Sigmoid colon (tissue), 7 donors: ENCODE measurements around the gene PHF19. TPM values are rescaled to one million over a fixed set of nuclear protein-coding genes. Genes with fewer than 3 reads are reported as not detected.

Experiments used
- DNase-seq: peaks from one replicate; pipeline ENCODE4 v3.0.0-alpha.2; 2019
- H3K27ac ChIP-seq, 4 donors: fragments of 200-600 bp; sonication (generic); one replicate each; pipeline ENCODE4 v1.5.1; 2016 to 2019; ENCODE audit warnings: mild to moderate bottlenecking in 1 of 4
- H3K27me3 ChIP-seq, 3 donors: fragments of 200-600 bp; sonication (generic); one replicate each; pipeline ENCODE4 v1.5.1; 2019; ENCODE audit warnings: mild to moderate bottlenecking in 1 of 3
- H3K36me3 ChIP-seq, 4 donors: fragments of 200-600 bp; sonication (generic); one replicate each; pipeline ENCODE4 v1.5.1; 2016 to 2019
- H3K4me1 ChIP-seq, 4 donors: fragments of 200-600 bp; sonication (generic); one replicate each; pipeline ENCODE4 v1.5.1; 2017 to 2019
- H3K4me3 ChIP-seq, 4 donors: fragments of 200-600 bp; sonication (generic); one replicate each; pipeline ENCODE4 v1.5.1; 2017 to 2019; ENCODE audit warnings: mild to moderate bottlenecking in 2 of 4, moderate library complexity in 1 of 4
- H3K9me3 ChIP-seq, 4 donors: fragments of 200-600 bp in 3 of 4; sonication (generic) in 3 of 4; one replicate each; pipeline versions ENCODE4 v1.5.1 to v1.6.1; 2013 to 2019
- CTCF ChIP-seq, 4 experiments: fragments of 450-650 bp in 3 of 4; fragments of 200-600 bp in 1 of 4; IDR thresholded peaks; one replicate each; pipeline ENCODE4 v1.5.1; 2016 to 2019; ENCODE audit warnings: antibody characterized with exemption in 4 of 4, mild to moderate bottlenecking in 3 of 4, moderate library complexity in 2 of 4
- EP300 ChIP-seq, 4 donors: sonication (generic); formaldehyde crosslinking; IDR thresholded peaks; one replicate each; pipeline ENCODE4 v1.6.1; 2017; ENCODE audit warnings: antibody characterized with exemption in 4 of 4
- POLR2A ChIP-seq, 2 donors: fragments of 450-650 bp; IDR thresholded peaks; one replicate each; pipeline ENCODE4 v1.6.1; 2016; ENCODE audit warnings: antibody characterized with exemption in 2 of 2, mild to moderate bottlenecking in 2 of 2, moderate library complexity in 2 of 2
- POLR2AphosphoS5 ChIP-seq, 4 donors: sonication (generic); formaldehyde crosslinking; IDR thresholded peaks; one replicate each; pipeline ENCODE4 v1.6.1; 2017; ENCODE audit warnings: antibody characterized with exemption in 4 of 4
- WGBS, 2 donors: extraction: QIAGEN DNeasy Blood & Tissue Kit; methylation state at CpG; one replicate each; pipeline ENCODE4 v1.1.7; 2013; 5-methylcytosine and 5-hydroxymethylcytosine counted together
- intact Hi-C: fragments of 100-400 bp; cut with DNase I; formaldehyde crosslinking; loops from one replicate; pipeline ENCODE4 v1.15.1; 2023
- polyA plus RNA-seq, 3 donors: library from polyadenylated mRNA; stranded (reverse); fragments of 200-250 nt; gene quantifications; one replicate each; pipeline ENCODE4 v1.2.3, GENCODE V29; 2013
- total RNA-seq, 4 donors: library from RNA; depleted of rRNA; stranded (reverse); fragments of >200 nt; gene quantifications; one replicate each; pipeline ENCODE4 v1.1.0, GENCODE V29; 2016
- donor health status: healthy with polysubstance abuse.
- donor health status: Bipolar disorder and iron deficiency.
- donor health status: healthy.

The PHF19 gene
- total and polyA plus RNA-seq, 7 donors: 10.2 to 38.2 (median 31.4) TPM

- intact Hi-C loops: no loop called here
- H3K27ac ChIP-seq: no peak overlapping the region
- 79 to 92% methylated on average over 4 of the region's 4 CpGs for WGBS, 2 donors
- no peak overlapping the region for H3K4me3 ChIP-seq
- no peaks in the 10 kb centered on the region for H3K4me1 ChIP-seq
- H3K36me3 ChIP-seq: peaks cover 4 to 99% (median 45%) of the 10 kb centered on the region in 4 donors
- H3K27me3 ChIP-seq: no peaks in the 10 kb centered on the region
- TF ChIP-seq CTCF (IDR thresholded peaks at IDR 0.05) (no peak), POLR2AphosphoS5 (IDR thresholded peaks at IDR 0.05) (no peak), EP300 (IDR thresholded peaks at IDR 0.05) (no peak), POLR2A (IDR thresholded peaks at IDR 0.05) (no peak)
- no peak for DNase-seq
- H3K9me3 ChIP-seq: no peaks in the 10 kb centered on the region
Measured at GRCh38 chr9:120820095-120820494, 56.9 kb downstream of the PHF19 start.

GRCh38 chr9:120818595-120818994 lies 58.4 kb downstream of the PHF19 start:
- H3K36me3 ChIP-seq: peaks cover 4 to 88% (median 41%) of the 10 kb centered on the region in 4 donors
- no peaks in the 10 kb centered on the region for H3K9me3 ChIP-seq

DNA sequence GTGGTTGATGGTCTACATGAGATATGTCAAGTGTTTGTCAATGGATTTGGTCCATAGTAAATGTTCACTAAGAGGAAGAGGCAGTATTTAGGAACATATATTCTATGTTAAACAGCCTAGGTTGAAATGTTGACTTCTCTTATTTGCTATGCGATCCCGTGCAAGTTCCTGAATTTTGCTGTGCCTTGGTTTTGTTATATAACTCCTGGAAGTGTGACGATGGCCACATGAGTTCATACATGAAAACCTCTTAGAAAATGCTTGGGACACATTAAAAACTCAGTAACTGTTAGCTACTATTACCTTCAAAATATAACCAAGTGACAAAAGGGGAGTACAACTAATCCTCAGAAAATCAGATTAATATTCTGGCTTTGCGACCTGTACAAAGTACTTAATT lies 61.9 kb downstream of the PHF19 start:
- intact Hi-C loops: no loop called here
- no peak for TF ChIP-seq EP300 (IDR thresholded peaks at IDR 0.05)
- TF ChIP-seq CTCF (IDR thresholded peaks at IDR 0.05): no peak
- no peak for TF ChIP-seq POLR2AphosphoS5 (IDR thresholded peaks at IDR 0.05)
- no peak for TF ChIP-seq POLR2A (IDR thresholded peaks at IDR 0.05)
- no peaks in the 10 kb centered on the region for H3K27me3 ChIP-seq
- no peak overlapping the region for H3K4me3 ChIP-seq
- H3K4me1 ChIP-seq: no peaks in the 10 kb centered on the region
- peaks cover 4 to 53% (median 25%) of the 10 kb centered on the region in 4 donors for H3K36me3 ChIP-seq
- DNase-seq: no peak
- H3K9me3 ChIP-seq: no peaks in the 10 kb centered on the region
- no peak overlapping the region for H3K27ac ChIP-seq
- WGBS, 2 donors: 92 to 94% methylated on average over 4 of the region's 4 CpGs

More at GRCh38 chr9:120818595-120818994, 58.4 kb downstream of the PHF19 start:
- Histone ChIP-seq H3K27me3 (no peaks in the 10 kb centered on the region), H3K4me1 (no peaks in the 10 kb centered on the region), H3K4me3 (no peak overlapping the region), H3K27ac (no peak overlapping the region)
- TF ChIP-seq CTCF (IDR thresholded peaks at IDR 0.05) (no peak), POLR2AphosphoS5 (IDR thresholded peaks at IDR 0.05) (no peak), POLR2A (IDR thresholded peaks at IDR 0.05) (no peak), EP300 (IDR thresholded peaks at IDR 0.05) (no peak)
- DNase-seq: no peak
- WGBS, 2 donors: 87 to 95% methylated on average over 1 of the region's 1 CpG
- intact Hi-C loops: no loop called here

DNA sequence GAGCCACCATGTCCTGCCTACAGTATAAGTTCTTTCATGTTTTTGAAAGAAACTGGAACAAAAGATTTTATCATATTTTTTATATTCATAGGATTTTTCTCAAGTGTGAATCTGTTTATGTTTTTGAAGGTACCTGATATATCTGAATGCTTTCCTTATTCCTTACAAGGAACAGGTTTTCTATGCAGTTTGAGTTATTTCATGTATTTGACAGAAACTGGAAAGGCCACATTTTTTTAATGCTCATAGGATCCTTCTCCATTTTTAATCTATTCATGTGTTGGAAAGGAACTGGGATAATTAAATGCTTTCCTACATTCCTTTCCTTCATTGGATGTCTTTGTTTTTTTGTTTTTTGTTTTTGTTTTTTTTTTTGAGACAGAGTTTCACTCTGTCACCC lies 68.1 kb downstream of the PHF19 start:
- Histone ChIP-seq H3K9me3 (peaks cover 0 to 13% (median 7%) of the 10 kb centered on the region in 4 donors), H3K27me3 (no peaks in the 10 kb centered on the region), H3K4me1 (no peaks in the 10 kb centered on the region), H3K36me3 (no peaks in the 10 kb centered on the region), H3K27ac (no peak overlapping the region), H3K4me3 (no peak overlapping the region)
- intact Hi-C loops: no loop called here
- DNase-seq: no peak
- TF ChIP-seq POLR2AphosphoS5 (IDR thresholded peaks at IDR 0.05) (no peak), EP300 (IDR thresholded peaks at IDR 0.05) (no peak), POLR2A (IDR thresholded peaks at IDR 0.05) (no peak), CTCF (IDR thresholded peaks at IDR 0.05) (no peak)
